KBM-7 (cell line): ENCODE results near the gene C4BPB.

ENCODE experiments used
- DNase-seq: peaks from one replicate; pipeline ENCODE4 v3.0.0-alpha.2; 2015
- in situ Hi-C: fragments of 300-500 bp; cut with MboI; formaldehyde crosslinking; loops from 2 replicates; pipeline ENCODE4 v1.14.3; 2020; ENCODE audit warnings: low sequenced_read_pairs, low pct_unique_long_range_greater_than_20kb, mixed read lengths

The C4BPB gene

GRCh38 chr1:207058878-207059867 is 29.5 kb upstream of the C4BPB start:
- no peak for DNase-seq
- in situ Hi-C loops = no loop called here

- in situ Hi-C loops = no loop called here
- no peak for DNase-seq
Observed at GRCh38 chr1:207059881-207060280, 28.8 kb upstream of the C4BPB start.

DNA sequence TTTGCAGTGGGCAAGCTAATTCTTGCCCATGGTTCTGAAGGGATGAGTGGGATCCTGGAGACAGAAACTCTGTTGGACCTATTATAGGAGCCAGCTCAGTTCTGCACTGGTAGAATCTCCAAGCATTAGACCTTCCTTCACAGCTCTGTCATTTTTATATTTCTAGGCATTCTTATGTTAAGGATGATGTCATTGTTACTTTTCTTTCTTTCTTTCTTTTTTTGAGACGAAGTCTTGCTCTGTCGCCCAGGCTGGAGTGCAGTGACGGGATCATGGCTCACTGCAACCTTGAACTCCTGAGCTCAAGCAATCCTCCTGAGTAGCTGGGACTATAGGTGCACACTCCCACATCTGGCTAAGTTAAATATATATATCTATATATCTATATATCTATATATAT is 28.1 kb upstream of the C4BPB start:
- DNase-seq = no peak
- in situ Hi-C loops = no loop called here

DNA sequence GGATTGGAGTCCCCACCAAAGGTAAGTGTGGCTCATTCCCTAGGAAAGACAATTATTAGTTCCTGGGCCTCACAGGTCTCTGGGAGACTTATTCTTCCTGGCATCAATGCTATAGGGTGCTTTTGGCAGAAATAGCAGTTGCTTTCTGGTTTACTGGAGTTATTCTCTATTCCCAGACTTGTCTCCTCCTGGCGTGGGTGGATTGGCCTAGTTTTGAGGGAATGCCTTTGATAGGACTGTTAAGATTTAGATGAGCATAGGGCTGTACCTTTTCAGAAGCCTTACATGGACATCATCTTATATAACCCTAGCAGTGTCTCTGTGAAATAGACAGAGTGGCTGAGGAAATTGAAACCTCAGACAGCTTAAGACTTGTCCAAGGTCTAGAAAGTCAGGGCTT is 26.6 kb upstream of the C4BPB start:
- in situ Hi-C loops = no loop called here
- DNase-seq = no peak

DNA sequence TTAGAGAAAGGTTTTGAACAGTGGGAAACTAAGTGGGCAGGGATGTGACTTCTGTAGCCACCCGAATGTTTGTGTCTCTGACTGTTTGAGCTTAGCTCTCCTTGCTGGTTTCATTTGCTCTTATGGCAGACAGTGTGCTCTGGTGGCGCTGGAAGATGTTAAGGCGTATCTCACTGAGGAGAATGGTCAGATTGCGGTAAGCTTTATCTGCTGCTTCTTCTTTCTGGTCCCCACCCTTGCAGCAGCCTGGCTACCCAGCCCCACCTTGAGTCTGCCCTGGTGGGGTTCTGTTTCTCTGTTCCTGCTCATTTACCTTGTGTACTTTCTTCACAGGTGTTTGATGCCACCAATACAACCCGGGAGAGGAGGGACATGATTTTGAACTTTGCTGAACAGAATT is 25.6 kb upstream of the C4BPB start:
- no peak for DNase-seq
- in situ Hi-C loops = no loop called here

- in situ Hi-C loops = no loop called here
- no peak for DNase-seq
Observed at GRCh38 chr1:207064561-207064960, 24.1 kb upstream of the C4BPB start.

- in situ Hi-C loops = no loop called here
- no peak for DNase-seq
Observed at GRCh38 chr1:207067185-207067584, 21.5 kb upstream of the C4BPB start.

DNA sequence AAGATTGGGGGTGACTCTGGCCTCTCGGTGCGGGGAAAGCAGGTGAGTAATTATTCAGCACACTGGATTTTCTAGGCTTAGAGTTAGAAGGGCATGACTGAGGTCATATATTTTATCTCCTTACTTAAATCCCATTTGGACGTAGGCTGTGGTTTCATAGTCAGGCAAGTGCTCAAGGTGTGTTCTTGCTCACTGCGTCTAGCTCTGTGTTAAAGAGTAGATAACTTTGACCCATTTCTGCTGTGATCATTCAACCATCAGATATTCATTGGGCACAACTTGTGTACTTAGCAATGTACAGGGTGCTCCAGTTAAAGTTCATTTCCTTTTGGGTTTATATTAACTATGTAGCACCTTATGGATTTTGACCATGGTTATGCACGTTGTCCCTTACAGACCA is 21.0 kb upstream of the C4BPB start:
- in situ Hi-C loops = no loop called here
- no peak for DNase-seq

DNA sequence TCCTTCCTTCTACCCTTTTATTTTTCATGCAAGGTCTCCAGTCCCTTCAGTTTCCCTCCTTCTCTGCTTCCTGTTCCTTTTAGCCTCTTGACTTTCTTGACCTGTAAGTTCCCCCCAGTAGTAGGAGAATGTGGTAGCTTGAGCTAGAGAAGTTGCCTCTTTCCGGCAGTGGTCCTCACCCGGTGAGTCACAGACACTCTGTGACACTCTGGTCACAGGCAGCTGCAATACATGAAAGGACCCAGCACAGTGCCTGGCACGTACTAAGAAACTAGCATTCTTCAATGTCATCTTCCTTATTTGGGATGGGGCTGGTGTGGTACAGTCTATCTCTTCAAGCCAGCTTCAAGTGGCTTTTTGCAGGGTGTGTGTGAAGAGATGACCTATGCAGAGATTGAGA is 19.6 kb upstream of the C4BPB start:
- in situ Hi-C loops = no loop called here
- no peak for DNase-seq

DNA sequence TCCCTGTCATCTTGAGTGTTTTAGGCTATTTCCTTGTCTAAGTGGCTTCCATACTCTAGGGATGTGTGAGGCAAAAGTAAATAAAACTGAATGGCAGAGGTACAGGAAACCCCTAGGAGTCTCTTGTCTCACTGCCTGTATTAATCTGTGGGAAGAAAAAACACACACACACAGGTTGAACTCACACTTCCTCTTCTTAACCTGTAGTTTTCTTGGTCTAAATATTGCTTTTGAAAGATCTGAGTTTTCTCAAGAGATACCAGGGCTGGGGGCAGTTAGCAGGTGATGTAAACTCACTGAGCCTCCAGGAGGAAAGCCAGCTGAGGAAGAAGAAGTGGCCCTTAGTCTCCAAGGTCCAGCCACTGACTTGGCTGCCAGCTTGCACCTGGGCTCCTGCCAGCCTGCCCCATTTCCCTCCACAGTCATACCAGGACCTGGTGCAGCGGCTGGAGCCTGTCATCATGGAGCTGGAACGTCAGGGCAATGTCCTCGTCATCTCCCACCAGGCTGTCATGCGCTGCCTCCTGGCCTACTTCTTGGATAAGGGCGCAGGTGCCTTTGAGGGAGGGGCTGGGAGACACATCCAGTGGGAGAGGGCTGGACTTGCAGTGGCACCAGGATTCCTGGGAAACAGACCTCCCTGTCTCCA is 18.7 kb upstream of the C4BPB start:
- DNase-seq = no peak
- in situ Hi-C loops = no loop called here

- peak; percentile 65 for DNase-seq
Observed at GRCh38 chr1:207070811-207071210, 17.8 kb upstream of the C4BPB start.

GRCh38 chr1:207071426-207071825 is 17.2 kb upstream of the C4BPB start:
- in situ Hi-C loops = no loop called here
- DNase-seq = no peak

More at GRCh38 chr1:207070811-207071210, 17.8 kb upstream of the C4BPB start:
- in situ Hi-C loops = no loop called here

- DNase-seq = no peak
- in situ Hi-C loops = no loop called here
Observed at GRCh38 chr1:207072233-207072632, 16.4 kb upstream of the C4BPB start.

GRCh38 chr1:207073906-207074820 is 14.5 kb upstream of the C4BPB start:
- DNase-seq = no peak
- in situ Hi-C loops = no loop called here

GRCh38 chr1:207076181-207076955 is 12.3 kb upstream of the C4BPB start:
- no peak for DNase-seq
- in situ Hi-C loops = no loop called here

- in situ Hi-C loops = no loop called here
- DNase-seq = no peak
Observed at GRCh38 chr1:207077012-207077411, 11.6 kb upstream of the C4BPB start.

GRCh38 chr1:207077470-207078377 is 10.9 kb upstream of the C4BPB start:
- in situ Hi-C loops = no loop called here
- peak; percentile 71 for DNase-seq
